ENCODE data around the gene IL16. TPM values are rescaled to one million over a fixed set of nuclear protein-coding genes. Genes with fewer than 3 reads are reported as not detected.

The IL16 gene
- polyA plus RNA-seq, 1 donor from 2014 or later = not detected

GRCh38 chr15:81185631-81186295 lies 10.9 kb upstream of the IL16 start:
- TF ChIP-seq POLR2AphosphoS5 (IDR thresholded peaks at IDR 0.05) = no peak
- TF ChIP-seq EP300 (conservative IDR thresholded peaks at IDR 0.05; ENCODE audit: poor library complexity, severe bottlenecking) = no peak
- TF ChIP-seq CTCF (IDR thresholded peaks at IDR 0.05; ENCODE audit: poor library complexity, severe bottlenecking) = no peak
- TF ChIP-seq TAF1 (IDR thresholded peaks at IDR 0.05; ENCODE audit: low read depth) = no peak
- TF ChIP-seq SMC3 (conservative IDR thresholded peaks at IDR 0.05; ENCODE audit: poor library complexity) = no peak
- no peak for TF ChIP-seq EZH2 (IDR thresholded peaks at IDR 0.05; ENCODE audit: borderline replicate concordance, insufficient read depth, low read length, poor library complexity, severe bottlenecking)
- no peak for TF ChIP-seq RAD21 (conservative IDR thresholded peaks at IDR 0.05)
- TF ChIP-seq REST (IDR thresholded peaks at IDR 0.05; ENCODE audit: borderline replicate concordance) = no peak
- TF ChIP-seq MXI1 (conservative IDR thresholded peaks at IDR 0.05; ENCODE audit: poor library complexity, severe bottlenecking) = no peak
- Histone ChIP-seq H3K9ac (ENCODE audit: low read length) (no peak overlapping the region), H4K20me1 (ENCODE audit: insufficient read depth) (no peaks in the 10 kb centered on the region), H3F3A (ENCODE audit: insufficient read depth, low read length, poor library complexity, severe bottlenecking) (no peaks in the 10 kb centered on the region), H3K79me2 (replicated peaks; ENCODE audit: insufficient read depth, low read length) (no peaks in the 10 kb centered on the region), H3K4me2 (ENCODE audit: low read length) (no peak overlapping the region), H3K27ac (ENCODE audit: low read length) (no peak overlapping the region), H3K27me3 (ENCODE audit: insufficient read depth, low read depth, low read length) (no peaks in the 10 kb centered on the region), H3K36me3 (ENCODE audit: insufficient read depth, low read length) (no peaks in the 10 kb centered on the region), H3K9me2 (ENCODE audit: insufficient read depth, low read length) (no peaks in the 10 kb centered on the region), H2AFZ (ENCODE audit: low read depth, low read length) (no peak overlapping the region), H3K9me3 (ENCODE audit: low read length) (no peaks in the 10 kb centered on the region), H3K4me3 (ENCODE audit: low read length) (no peak overlapping the region)

- Histone ChIP-seq H3K9ac (ENCODE audit: low read length) (no peak overlapping the region), H3F3A (ENCODE audit: insufficient read depth, low read length, poor library complexity, severe bottlenecking) (no peaks in the 10 kb centered on the region), H3K9me2 (ENCODE audit: insufficient read depth, low read length) (no peaks in the 10 kb centered on the region), H3K4me2 (ENCODE audit: low read length) (no peak overlapping the region), H3K27me3 (ENCODE audit: insufficient read depth, low read depth, low read length) (no peaks in the 10 kb centered on the region), H3K9me3 (ENCODE audit: low read length) (no peaks in the 10 kb centered on the region), H4K20me1 (ENCODE audit: insufficient read depth) (no peaks in the 10 kb centered on the region), H3K79me2 (replicated peaks; ENCODE audit: insufficient read depth, low read length) (no peaks in the 10 kb centered on the region), H3K4me3 (ENCODE audit: low read length) (no peak overlapping the region), H3K36me3 (ENCODE audit: insufficient read depth, low read length) (no peaks in the 10 kb centered on the region), H2AFZ (ENCODE audit: low read depth, low read length) (no peak overlapping the region), H3K27ac (ENCODE audit: low read length) (no peak overlapping the region)
- TF ChIP-seq SMC3 (conservative IDR thresholded peaks at IDR 0.05; ENCODE audit: poor library complexity) (no peak), EP300 (conservative IDR thresholded peaks at IDR 0.05; ENCODE audit: poor library complexity, severe bottlenecking) (no peak)
Measured at GRCh38 chr15:81188354-81188753, 8.3 kb upstream of the IL16 start.

Data from neural cell (in vitro differentiated cells).